Osteocyte (in vitro differentiated cells): ENCODE measurements around the gene RND1. TPM values are rescaled to one million over a fixed set of nuclear protein-coding genes. Genes with fewer than 3 reads are reported as not detected.

Experiments used
- DNase-seq: peaks from one replicate; pipeline ENCODE4 v3.0.0; 2021; ENCODE audit warnings: mixed read lengths; ENCODE audit not compliant: unreplicated experiment; ENCODE audit errors: extremely low spot score
- H3K27ac Mint-ChIP-seq: one replicate; pipeline ENCODE4 v1.8.0; 2021; ENCODE audit warnings: mild to moderate bottlenecking, mixed read lengths; ENCODE audit not compliant: unreplicated experiment
- H3K27me3 Mint-ChIP-seq: one replicate; pipeline ENCODE4 v1.8.0; 2021; ENCODE audit warnings: mixed read lengths; ENCODE audit not compliant: unreplicated experiment
- H3K36me3 Mint-ChIP-seq: one replicate; pipeline ENCODE4 v1.8.0; 2021; ENCODE audit warnings: mixed read lengths; ENCODE audit not compliant: unreplicated experiment
- H3K4me1 Mint-ChIP-seq: one replicate; pipeline ENCODE4 v1.8.0; 2021; ENCODE audit warnings: mixed read lengths; ENCODE audit not compliant: unreplicated experiment
- H3K4me3 Mint-ChIP-seq: one replicate; pipeline ENCODE4 v1.8.0; 2021; ENCODE audit warnings: mild to moderate bottlenecking, moderate library complexity, mixed read lengths; ENCODE audit not compliant: unreplicated experiment
- H3K9me3 Mint-ChIP-seq: one replicate; pipeline ENCODE4 v1.8.0; 2021; ENCODE audit warnings: mixed read lengths; ENCODE audit not compliant: unreplicated experiment
- total RNA-seq: library from RNA; stranded (reverse); gene quantifications from 2 replicates; pipeline ENCODE4 v1.2.1, GENCODE V29; 2021
- TF ChIP-seq, protein P1 (sequence below): fragments of 200-600 bp; sonication (generic); IDR thresholded peaks from 2 replicates; pipeline ENCODE4 v1.5.0; 2021; ENCODE audit warnings: antibody characterized with exemption, mild to moderate bottlenecking, moderate library complexity

Gene RND1
- total RNA-seq, 1 donor from 2014 or later = 0.89 TPM

DNA sequence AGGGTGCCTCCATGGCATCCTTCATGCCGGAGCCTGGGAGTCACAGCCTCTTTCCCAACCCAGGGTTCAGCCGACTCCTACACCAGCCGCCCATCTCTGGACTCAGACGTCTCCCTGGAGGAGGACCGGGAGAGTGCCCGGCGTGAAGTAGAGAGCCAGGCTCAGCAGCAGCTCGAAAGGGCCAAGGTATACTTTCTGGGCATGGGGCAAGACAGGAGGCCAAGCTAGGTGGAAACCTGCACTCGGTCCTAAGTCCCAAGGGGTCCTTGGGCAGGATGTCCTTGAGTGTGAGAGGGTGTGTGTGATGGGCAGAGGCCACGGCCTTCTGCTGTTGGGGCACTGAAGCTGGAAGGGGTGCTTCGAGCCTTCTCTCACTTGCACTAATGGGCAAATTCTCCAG lies 42.4 kb downstream of the RND1 start:
- DNase-seq = no peak
- H3K36me3 Mint-ChIP-seq = peaks cover 15% of the 10 kb centered on the region
- TF ChIP-seq, protein P1, sequence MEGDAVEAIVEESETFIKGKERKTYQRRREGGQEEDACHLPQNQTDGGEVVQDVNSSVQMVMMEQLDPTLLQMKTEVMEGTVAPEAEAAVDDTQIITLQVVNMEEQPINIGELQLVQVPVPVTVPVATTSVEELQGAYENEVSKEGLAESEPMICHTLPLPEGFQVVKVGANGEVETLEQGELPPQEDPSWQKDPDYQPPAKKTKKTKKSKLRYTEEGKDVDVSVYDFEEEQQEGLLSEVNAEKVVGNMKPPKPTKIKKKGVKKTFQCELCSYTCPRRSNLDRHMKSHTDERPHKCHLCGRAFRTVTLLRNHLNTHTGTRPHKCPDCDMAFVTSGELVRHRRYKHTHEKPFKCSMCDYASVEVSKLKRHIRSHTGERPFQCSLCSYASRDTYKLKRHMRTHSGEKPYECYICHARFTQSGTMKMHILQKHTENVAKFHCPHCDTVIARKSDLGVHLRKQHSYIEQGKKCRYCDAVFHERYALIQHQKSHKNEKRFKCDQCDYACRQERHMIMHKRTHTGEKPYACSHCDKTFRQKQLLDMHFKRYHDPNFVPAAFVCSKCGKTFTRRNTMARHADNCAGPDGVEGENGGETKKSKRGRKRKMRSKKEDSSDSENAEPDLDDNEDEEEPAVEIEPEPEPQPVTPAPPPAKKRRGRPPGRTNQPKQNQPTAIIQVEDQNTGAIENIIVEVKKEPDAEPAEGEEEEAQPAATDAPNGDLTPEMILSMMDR = no peak
- no peak overlapping the region for H3K27ac Mint-ChIP-seq
- no peak overlapping the region for H3K4me3 Mint-ChIP-seq
- no peaks in the 10 kb centered on the region for H3K27me3 Mint-ChIP-seq
- no peaks in the 10 kb centered on the region for H3K9me3 Mint-ChIP-seq
- H3K4me1 Mint-ChIP-seq = peaks cover 13% of the 10 kb centered on the region

DNA sequence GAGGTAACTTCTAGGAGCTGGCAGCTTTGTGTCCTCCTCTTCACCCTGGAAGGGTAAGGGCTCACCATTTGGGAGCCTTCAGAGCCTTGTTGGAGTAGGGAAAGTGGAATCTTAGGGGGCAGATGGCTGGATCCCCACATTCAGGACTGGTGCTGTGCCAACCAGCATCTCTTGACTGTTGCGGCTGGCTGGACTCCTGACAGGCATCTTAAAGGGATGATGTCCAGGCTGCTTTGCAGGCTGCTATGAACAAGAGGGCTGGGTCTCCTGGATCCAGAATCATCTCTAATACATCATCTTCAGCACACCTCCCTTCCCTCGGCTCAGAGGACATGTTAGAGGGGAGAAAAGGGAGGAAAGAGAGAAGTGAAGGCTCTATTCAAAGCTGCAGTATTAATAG lies 43.0 kb downstream of the RND1 start:
- H3K9me3 Mint-ChIP-seq = no peaks in the 10 kb centered on the region
- no peaks in the 10 kb centered on the region for H3K27me3 Mint-ChIP-seq
- H3K4me3 Mint-ChIP-seq = no peak overlapping the region
- H3K36me3 Mint-ChIP-seq = peaks cover 15% of the 10 kb centered on the region
- DNase-seq = no peak
- TF ChIP-seq, protein P1 = no peak
- H3K27ac Mint-ChIP-seq = no peak overlapping the region
- H3K4me1 Mint-ChIP-seq = peaks cover 16% of the 10 kb centered on the region

DNA sequence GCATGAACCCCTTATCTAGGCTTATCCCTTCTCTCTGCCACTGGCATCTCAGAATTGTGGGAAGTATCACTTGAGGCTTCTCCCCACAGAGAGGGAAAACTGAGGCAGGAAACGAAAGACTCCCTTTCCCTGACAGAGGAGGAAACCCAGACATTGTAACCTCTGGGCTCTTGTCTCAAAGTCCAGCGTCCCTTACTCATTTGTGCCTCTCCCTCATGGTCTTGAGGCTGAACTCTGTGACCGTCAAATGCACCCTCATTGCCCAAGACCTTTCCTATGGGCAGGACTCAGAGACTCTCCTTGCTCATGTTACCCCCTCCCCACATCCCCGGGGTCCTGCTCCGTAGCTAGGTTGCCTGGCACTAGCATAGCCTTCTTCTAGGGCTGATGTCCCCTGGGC lies 43.5 kb downstream of the RND1 start:
- DNase-seq = no peak
- Mint-ChIP-seq H3K27me3 (no peaks in the 10 kb centered on the region), H3K4me3 (no peak overlapping the region), H3K36me3 (peaks cover 15% of the 10 kb centered on the region), H3K4me1 (peaks cover 21% of the 10 kb centered on the region), H3K27ac (no peak overlapping the region), H3K9me3 (no peaks in the 10 kb centered on the region)
- TF ChIP-seq, protein P1 = no peak

DNA sequence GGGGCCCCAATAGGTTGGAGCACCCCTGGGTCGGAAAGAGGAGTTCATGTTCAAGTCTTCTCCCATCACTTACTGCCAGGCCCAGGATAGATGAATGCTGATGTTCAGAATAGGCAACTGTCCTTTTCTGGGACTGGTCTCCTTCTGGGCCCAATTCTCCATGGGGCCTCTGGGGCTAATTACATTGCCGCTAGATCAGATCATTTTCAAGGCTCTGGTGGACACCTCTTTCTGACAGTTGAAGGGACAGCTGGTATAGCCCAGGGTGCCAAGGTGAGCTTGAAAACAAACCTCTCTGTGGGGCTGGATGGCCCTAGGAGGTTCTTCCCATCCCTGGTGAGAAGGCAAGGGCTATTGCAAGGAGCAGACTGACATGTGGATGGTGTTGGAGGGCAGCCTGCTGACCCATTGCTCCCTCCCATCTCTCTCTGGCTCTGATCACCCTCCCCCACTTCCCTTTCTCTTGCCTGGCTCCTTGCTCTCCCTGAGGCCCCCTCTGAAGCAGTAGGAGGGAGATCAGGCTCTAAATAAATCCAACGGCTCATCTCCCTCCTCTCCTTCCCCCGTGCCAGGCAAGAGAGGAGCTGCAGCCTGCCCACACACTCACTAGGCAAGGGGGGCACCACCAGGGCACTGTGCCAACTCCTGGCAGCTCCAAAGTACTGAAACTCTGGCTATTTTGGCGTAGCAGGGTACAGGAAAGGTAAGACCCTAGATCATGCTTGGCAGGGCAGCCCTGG lies 45.5 kb downstream of the RND1 start:
- DNase-seq = no peak
- TF ChIP-seq, protein P1 = no peak
- Mint-ChIP-seq H3K9me3 (no peaks in the 10 kb centered on the region), H3K36me3 (peaks cover 5% of the 10 kb centered on the region), H3K27ac (no peak overlapping the region), H3K4me1 (peaks cover 37% of the 10 kb centered on the region), H3K4me3 (peak overlapping the region; percentile 52), H3K27me3 (no peaks in the 10 kb centered on the region)

DNA sequence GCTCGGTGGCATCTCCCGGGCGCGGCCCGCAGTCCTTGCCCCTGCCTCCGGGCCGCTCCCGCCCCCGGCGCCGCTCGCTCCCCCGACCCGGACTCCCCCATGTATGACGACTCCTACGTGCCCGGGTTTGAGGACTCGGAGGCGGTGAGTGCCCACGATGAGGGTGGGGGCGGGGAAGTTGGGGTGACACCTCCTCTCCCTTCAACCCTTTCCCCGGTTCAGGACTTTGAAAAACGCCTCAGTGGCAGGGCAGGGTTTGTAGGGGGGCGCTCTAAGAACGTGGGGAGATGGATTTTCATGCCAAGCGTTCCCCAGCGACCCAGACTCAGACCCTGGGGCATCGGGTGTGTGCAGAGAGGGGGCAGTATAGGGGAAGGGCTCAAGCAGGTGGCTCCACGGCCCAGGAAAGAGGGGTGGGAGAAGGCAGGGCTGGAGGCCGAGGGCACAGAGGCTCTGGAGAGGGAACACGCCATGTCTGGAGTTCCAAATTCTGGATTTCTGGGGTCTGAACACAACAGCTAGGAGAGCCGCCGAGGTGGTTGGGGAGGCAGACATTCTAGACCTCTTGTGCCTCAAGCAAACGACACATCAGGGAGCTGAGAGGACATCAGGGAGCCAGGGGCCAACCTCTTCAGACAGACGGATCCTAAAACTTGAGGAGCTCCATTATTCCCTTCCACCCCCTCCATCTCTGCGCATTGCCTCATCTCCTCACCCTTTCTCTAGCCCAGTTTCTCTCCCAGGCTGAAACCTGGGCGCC lies 46.7 kb downstream of the RND1 start:
- Mint-ChIP-seq H3K4me1 (peaks cover 40% of the 10 kb centered on the region), H3K4me3 (peak overlapping the region; percentile 97), H3K27me3 (no peaks in the 10 kb centered on the region), H3K36me3 (no peaks in the 10 kb centered on the region), H3K9me3 (no peaks in the 10 kb centered on the region), H3K27ac (peak overlapping the region; percentile 56)
- DNase-seq = no peak
- TF ChIP-seq, protein P1 = peak; percentile 32
